GM21723 (cell line): ENCODE results near the gene OXSM.
A peak's percentile ranks its signal among the peaks of the same experiment; 100 is the strongest.

ENCODE experiments used
- ATAC-seq: cut with Tn5 transposase; IDR thresholded peaks from one replicate; pipeline ENCODE4 v1.9.1; 2021; ENCODE audit warnings: mild to moderate bottlenecking, moderate library complexity; ENCODE audit not compliant: unreplicated experiment

The OXSM gene

DNA sequence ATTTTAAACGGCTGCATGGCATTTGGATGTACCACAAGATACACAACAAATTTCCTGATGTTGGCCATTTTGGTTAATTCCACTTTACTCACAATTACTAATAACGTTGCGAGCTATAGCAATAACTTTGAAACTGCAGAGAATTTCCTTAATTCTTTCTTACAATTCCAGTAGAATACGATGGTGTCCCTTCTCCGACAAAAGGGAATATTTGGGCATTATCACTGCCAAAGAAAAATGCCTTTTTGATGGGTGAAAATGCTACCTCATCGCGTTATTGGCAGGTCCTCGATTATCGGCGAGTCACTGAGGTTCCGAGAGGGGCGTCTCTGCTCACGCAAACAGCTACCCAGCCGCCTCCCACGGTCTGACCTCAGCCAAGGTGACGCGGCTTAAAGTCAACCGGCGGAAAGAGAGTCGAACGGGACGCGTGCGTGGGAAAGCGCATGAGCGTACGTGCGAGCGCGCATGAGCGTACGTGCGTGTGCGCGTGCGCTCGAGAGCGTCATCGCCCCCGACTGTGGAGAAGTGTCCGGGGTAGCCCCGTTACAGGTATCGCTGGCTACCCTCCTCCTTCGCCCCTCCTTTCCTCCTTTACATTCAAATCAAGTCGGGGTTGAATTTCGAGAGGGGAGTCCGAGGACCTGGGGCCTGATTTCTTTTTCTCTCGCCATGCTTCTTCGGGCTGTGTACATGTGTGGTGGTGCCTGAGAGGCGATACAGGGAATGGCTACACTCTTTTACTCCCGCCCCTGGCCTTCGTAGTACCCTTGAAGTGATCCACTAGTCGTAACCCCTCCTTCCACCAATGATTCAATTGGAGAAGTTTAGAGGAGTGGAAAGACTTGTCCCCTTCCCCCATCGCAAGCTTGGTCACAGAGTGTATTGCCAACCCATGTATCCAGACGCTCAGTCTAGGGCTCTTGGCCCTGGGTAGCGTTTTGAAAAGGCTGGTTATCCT, at the start of gene OXSM:
OXSM (plus strand) TSS at position 495 of the 961 bp plus-strand sequence. CDS start 931 bp downstream, outside the sequence.
- peak; percentile 94 for ATAC-seq

GRCh38 chr3:25744470-25744869, 45.4 kb upstream of the OXSM start:
- ATAC-seq, result no peak

GRCh38 chr3:25747033-25747432, 42.9 kb upstream of the OXSM start:
- ATAC-seq, result no peak

GRCh38 chr3:25748189-25748588, 41.7 kb upstream of the OXSM start:
- ATAC-seq, result no peak

DNA sequence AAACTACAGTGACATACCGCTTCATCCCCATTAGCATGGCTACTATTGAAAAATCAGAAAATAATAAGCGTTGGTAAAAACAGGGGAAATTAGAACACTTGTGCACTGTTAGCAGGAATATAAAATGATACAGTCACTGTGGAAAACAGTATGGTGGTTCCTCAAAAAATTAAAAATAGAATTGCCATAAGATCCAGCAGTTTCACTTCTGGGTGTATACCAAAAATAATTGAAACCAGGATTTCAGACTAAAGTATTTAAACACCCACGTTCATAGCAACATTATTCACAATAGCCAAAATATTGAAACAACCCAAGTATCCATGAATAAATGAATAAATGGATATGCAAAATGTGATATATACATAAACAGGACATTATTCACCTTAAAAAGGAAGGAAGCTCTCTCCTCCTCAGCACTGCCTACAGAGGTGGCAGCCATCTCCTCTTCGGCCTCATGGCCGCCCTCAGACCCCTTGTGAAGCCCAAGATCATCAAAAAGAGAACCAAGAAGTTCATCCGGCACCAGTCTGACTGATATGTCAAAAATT, 40.8 kb upstream of the OXSM start:
- ATAC-seq, result no peak

DNA sequence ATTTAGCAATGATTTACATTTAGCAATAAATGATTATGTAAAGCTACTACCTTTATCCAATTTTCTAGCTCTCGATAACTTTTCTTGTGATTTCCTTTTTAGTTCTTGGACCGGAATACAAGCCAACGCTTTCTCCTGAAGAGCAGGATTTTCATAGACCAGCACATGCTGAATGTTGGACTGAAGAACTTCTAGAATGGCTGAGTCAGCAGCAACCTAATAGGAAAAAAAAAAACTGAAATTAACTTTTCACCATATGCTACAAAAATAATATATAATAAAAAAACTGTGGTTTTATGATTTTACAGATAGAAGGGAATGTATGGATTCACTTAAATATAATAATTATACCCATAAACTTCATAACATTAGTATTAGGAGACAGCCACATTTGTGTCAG, 38.8 kb upstream of the OXSM start:
- no peak for ATAC-seq

DNA sequence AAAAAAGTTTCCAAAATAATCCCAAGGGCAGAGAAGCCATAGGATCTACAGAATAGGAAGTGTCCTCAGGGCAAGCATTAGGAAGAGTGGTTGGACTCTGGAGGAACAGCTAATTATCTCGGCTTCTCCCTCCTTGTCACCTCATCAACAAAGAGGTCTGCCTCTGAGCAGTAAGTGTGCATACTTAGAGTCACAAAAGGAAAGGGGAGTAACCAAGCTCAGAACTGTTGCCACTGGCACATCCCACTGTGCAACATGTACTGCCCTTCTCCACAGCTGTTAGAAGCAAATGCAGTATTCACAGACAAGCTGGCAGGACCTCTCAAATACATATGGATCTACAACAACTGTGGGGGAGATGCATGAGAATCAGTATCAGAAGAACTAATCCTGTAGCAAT, 38.2 kb upstream of the OXSM start:
- no peak for ATAC-seq

DNA sequence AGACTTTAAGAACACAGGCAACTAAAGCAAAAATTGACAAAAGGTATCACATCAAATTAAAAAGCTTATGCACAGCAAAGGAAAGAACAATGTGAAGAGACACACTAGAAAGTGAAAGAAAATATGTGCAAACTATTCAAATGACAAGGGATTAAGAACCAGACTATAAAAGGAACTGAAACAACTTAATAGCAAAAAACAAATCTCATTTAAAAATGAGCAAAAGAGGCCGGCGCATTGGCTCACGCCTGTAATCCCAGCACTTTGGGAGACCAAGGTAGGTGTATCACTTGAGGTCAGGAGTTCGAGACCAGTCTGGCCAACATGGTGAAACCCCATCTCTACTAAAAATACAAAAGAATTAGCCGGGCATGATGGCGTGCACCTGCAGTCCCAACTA, 21.0 kb upstream of the OXSM start:
- peak; percentile 93 for ATAC-seq

DNA sequence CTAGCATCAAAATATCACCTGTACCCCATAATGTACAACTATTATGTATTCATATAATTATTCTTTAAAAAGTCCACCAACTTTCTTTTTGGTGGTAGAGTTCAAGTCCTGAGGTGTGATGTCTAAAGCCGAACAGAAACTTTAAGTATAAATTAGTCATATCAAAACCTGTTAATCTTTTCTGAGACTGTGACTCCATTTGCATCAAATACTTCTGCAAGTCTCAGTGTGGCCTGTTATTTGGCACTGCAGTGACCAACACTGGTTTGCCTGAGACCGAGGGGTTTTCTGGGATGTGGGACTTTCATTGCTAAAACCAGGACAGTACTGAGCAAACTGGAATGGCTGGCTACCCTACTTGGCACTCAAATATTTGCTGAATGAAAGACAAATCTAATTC, 14.0 kb upstream of the OXSM start:
- ATAC-seq, result peak; percentile 45

DNA sequence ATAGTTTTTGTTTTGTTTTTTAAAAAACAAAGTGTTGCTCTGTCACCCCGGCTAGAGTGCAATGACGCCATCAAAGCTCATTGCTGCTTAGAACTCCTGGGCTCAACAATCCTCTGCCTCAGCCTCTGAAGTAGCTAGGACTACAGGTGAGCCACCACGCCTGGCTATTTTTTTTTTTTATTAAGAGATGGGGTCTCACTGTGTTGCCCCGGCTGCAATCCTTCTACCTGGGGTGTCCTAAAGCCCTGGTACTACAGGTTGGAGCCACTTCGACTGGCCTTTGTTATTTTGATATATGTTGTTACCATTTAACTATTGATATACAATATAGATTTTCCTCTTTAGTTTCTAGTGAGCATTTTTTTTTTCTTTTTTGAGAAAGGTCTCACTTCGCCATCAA, 9.3 kb upstream of the OXSM start:
- ATAC-seq, result no peak

DNA sequence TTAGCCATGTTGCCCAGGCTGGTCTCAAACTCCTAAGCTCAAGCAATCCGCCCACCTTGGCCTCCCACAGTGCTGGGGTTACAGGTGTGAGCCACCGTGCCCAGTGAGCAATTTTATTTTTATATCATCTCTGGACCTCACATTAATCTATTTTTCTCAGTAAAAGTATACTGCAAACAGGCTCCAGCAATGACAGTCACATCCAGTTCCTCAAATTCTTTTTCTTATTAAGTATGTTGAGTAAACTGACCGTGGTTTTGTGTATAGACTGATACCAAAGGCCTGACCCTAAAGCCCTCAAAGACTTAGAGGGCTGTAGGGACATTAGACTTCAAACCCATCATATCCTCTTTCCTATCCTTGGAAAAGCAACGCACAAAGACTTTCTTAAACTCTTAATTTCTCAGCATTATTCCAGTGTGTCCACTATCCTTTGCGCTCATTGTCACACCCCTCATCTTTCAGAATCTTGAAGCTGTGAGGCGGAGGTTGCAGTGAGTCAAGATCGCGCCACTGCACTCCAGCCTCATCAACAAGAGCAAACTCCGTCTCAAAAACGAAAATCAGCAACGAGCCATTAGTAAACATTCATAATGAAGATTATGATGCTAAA, 8.6 kb upstream of the OXSM start:
- no peak for ATAC-seq

GRCh38 chr3:25781758-25782594, 7.9 kb upstream of the OXSM start:
- peak; percentile 62 for ATAC-seq

DNA sequence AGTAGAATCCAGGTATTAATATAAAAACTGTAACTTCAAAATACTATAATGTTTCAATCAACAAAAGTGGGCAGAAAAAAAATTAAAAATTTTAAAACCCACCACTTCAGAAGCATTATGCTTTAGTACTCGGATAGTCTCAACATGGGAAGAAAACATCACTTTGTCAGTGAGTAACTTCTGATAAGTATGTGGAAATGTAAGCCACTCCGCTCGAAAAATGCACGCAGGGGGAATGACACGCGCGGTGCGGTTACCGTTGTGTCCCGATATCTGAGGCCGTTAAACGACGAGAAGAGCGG, 7.3 kb upstream of the OXSM start:
- ATAC-seq, result no peak

- peak; percentile 71 for ATAC-seq
Measured at GRCh38 chr3:25782938-25783660, 6.8 kb upstream of the OXSM start, which contains the start of gene NGLY1. TSS of gene NGLY1 (minus strand) at chr3:25783443. CDS start at chr3:25783390, 53 bp downstream.

- ATAC-seq, result peak; percentile 31
Measured at GRCh38 chr3:25783661-25784512, 6.0 kb upstream of the OXSM start.

DNA sequence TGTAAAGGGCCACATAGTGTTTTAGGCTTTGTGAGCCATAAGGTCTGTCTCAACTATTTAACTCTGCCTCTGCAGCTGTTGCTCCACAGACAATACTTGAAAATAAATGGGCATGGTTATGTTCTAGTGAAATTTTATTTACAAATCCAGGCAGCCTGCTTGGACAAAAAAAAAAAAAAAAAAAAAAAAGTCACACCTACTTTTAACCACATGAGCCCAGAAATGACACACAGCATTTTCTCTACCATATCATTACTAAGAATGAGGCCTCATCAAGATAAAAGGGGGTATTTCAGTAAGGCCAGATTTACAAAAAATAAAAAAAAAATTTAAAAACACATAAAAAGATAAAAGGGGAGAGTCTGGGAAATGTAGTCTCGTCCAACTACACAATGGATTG, 4.9 kb upstream of the OXSM start:
- ATAC-seq, result no peak

DNA sequence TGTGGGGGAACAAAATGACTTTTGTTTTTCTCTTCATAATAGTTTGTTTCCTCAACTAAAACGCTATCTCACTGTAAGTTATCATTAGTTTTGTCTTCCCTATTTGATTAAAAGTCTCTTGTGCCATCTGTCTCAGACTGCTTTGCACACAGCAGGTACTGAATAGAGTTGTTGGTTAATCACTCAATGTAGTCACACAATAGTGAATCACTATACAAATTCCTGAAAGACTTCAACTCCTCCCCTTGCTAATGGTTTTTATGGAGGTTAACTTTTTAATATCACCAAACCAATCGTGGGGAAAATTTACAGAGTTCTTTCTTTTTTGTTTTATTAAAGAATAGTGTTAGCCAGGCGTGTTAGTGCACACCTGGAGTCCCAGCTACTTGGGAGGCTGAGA, 4.1 kb upstream of the OXSM start:
- ATAC-seq, result no peak

DNA sequence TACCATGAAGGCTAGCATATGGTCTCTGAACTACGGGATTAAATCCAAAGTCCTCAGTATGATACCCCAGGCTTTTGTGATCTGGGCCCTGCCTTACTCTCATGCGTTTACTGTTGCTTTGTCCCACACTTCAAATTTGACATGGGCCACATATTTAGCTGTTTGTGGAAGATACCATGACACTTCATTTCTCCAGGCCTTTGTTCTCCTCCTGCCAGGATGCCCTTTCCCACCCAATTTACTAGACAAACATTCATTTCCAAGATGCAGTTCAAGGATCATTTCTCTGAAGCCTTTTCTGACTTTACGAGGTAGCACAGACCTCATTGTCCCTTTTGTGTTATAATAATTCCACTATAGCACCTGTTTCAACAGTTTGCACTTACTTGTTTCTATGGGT, 2.2 kb upstream of the OXSM start:
- no peak for ATAC-seq

DNA sequence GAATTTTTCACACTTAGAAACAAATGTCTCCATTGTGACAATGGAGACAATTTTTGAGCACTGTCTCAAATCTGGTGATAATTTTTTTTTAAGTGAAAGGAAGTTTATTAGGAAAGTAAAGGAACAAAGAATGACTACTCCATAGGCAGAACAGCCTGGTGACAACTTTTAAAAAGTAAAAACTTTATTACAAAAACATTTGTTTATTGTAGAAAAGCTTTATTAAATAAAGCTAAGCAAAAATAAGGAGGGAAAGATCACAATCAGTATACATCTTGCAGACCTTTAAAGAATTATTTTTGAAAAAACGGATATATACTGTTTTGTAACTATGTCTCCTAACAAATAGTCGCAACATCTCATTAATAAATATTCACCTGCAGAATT, 688 bp upstream of the OXSM start:
- no peak for ATAC-seq

DNA sequence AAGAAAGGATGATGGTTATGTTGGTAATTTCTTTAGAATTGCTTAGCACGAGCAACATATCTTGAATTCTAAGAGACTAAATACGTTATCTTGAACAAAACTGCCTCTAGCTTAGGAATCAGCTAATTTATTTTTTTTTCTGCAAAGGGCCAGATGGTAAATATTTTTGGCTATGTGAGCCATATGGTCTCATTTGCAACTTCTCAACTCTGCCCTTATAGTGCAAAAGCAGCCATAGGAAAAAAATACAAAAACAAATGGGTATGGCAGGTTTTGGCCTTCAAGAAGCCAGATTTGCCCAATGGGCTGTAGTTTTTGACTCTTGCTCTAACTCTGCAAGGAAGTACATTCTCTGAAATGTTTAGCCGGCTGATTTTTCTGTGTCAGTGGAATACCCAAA, 11.9 kb downstream of the OXSM start:
- ATAC-seq, result no peak
